HepG2 (cell line): ENCODE data around the gene FAM156B. TPM values are rescaled to one million over a fixed set of nuclear protein-coding genes. Genes with fewer than 3 reads are reported as not detected.
A peak's percentile ranks its signal among the peaks of the same experiment; 100 is the strongest.
"Not testable (repeated sequence)": the region's sequence is repeated elsewhere in the genome, so short reads cannot be mapped to it uniquely, and the experiment has no call there.

Source experiments
- ATAC-seq: fragments of 200-7000 bp; cut with Tn5 transposase; 3 replicates; pipeline ENCODE4 v1.9.1; 2020; ENCODE audit warnings: mild to moderate bottlenecking, moderate library complexity
- BruUV-seq: library from RNA; stranded (reverse); fragments of 400-500 nt; replicated peaks from 2 replicates; lab custom pipeline; 2021; lab: Mats Ljungman, UMichigan
- CTCF ChIA-PET: fragments of 300-600 bp; formaldehyde crosslinking; extraction: SDS; loops from one replicate; lab custom pipeline; 2021; ENCODE audit warnings: low total read pairs, inconsistent platforms, low intra/inter-chr PET ratio; lab: Yijun Ruan, JAX
- POLR2A ChIA-PET: fragments of 350-600 bp; sonication (Branson Sonifier 250); formaldehyde crosslinking; loops from one replicate; lab custom pipeline; 2020; ENCODE audit warnings: antibody characterized with exemption, inconsistent platforms; lab: Yijun Ruan, JAX
- DNase-seq: peaks from one replicate; pipeline ENCODE4 v3.0.0-alpha.2; 2015; ENCODE audit warnings: low spot score
- FAIRE-seq: peaks from 3 replicates; lab custom pipeline; 2011; peaks lifted over from hg19 to GRCh38; lab: Jason Lieb, UNC
- H2AFZ ChIP-seq: one replicate; pipeline ENCODE4 v1.6.1; 2011; ENCODE audit warnings: low read length, inconsistent platforms
- H3K27ac ChIP-seq: fragments of 300-600 bp; 3 replicates; pipeline ENCODE4 v1.8.0; 2011; ENCODE audit warnings: mixed run types, mild to moderate bottlenecking, mixed read lengths, low read length, inconsistent platforms; ENCODE audit not compliant: insufficient read depth; ENCODE audit errors: extremely low read length
- H3K27me3 ChIP-seq, 2 experiments: fragments of 200-600 bp in 1 of 2; 2 replicates in 1 of 2; 3 replicates in 1 of 2; pipeline versions ENCODE4 v1.6.0 to v1.8.0; 2011; ENCODE audit warnings: low read length in 2 of 2, mild to moderate bottlenecking in 2 of 2, moderate library complexity in 2 of 2, inconsistent platforms in 1 of 2; ENCODE audit not compliant: insufficient read depth in 2 of 2, control insufficient read depth in 1 of 2
- H3K36me3 ChIP-seq, 2 experiments: fragments of 200-600 bp in 1 of 2; replicated peaks in 1 of 2; 2 replicates in 1 of 2; 3 replicates in 1 of 2; pipeline versions ENCODE4 v1.5.1 to v1.8.0; 2011; ENCODE audit warnings: low read length in 2 of 2, inconsistent platforms in 1 of 2; ENCODE audit not compliant: insufficient read depth in 2 of 2, control insufficient read depth in 1 of 2
- H3K4me1 ChIP-seq: 2 replicates; pipeline ENCODE4 v1.5.1; 2012; ENCODE audit warnings: low read length, inconsistent platforms; ENCODE audit not compliant: insufficient read depth
- H3K4me2 ChIP-seq: 2 replicates; pipeline ENCODE4 v1.6.0; 2011; ENCODE audit warnings: low read depth, low read length, inconsistent platforms
- H3K4me3 ChIP-seq, 3 experiments: fragments of 200-600 bp in 1 of 3; sonication (generic), shearing (Covaris generic) in 1 of 3; replicated peaks in 1 of 3; 2 replicates each; pipeline ENCODE4 v1.5.1; 2011 to 2016; ENCODE audit warnings: low read length in 3 of 3, inconsistent platforms in 2 of 3, low read depth in 2 of 3, mild to moderate bottlenecking in 2 of 3, control low read depth in 1 of 3, mixed read lengths in 1 of 3; ENCODE audit not compliant: insufficient read depth in 1 of 3
- H3K79me2 ChIP-seq: one replicate; pipeline ENCODE4 v1.6.1; 2011; ENCODE audit warnings: low read length, inconsistent platforms; ENCODE audit not compliant: insufficient read depth
- H3K9ac ChIP-seq: 2 replicates; pipeline ENCODE4 v1.6.0; 2011; ENCODE audit warnings: mild to moderate bottlenecking, low read depth, low read length, inconsistent platforms; ENCODE audit not compliant: insufficient read depth
- H3K9me3 ChIP-seq: 2 replicates; pipeline ENCODE4 v1.5.1; 2012; ENCODE audit warnings: mild to moderate bottlenecking, low read length
- H4K20me1 ChIP-seq: 2 replicates; pipeline ENCODE4 v1.6.0; 2011; ENCODE audit warnings: inconsistent platforms, mild to moderate bottlenecking, low read length, moderate library complexity; ENCODE audit not compliant: insufficient read depth
- ZHX2 ChIP-seq, 2 experiments: sonication (generic) in 1 of 2; formaldehyde crosslinking in 1 of 2; IDR thresholded peaks; 2 replicates each; pipeline versions ENCODE4 v1.6.1 to v1.9.0; 2014 to 2022; ENCODE audit warnings: antibody characterized with exemption in 1 of 2, borderline replicate concordance in 1 of 2, inconsistent platforms in 1 of 2, low read depth in 1 of 2, missing genetic modification reagents in 1 of 2
- WGBS: methylation state at CpG from one replicate; pipeline ENCODE4 v1.1.6; 2017; ENCODE audit warnings: low lambda C conversion rate; 5-methylcytosine and 5-hydroxymethylcytosine counted together
- in situ Hi-C: cut with HindIII; loops from 2 replicates; pipeline ENCODE4 v1.10.0; 2017; ENCODE audit warnings: low pct_unique_long_range_greater_than_20kb; ENCODE audit not compliant: extremely low pct_ligation_motif_present
- intact Hi-C: fragments of 100-400 bp; cut with micrococcal nuclease; formaldehyde crosslinking; loops from one replicate; pipeline ENCODE4 v1.10.0; 2022; ENCODE audit not compliant: unreplicated experiment
- polyA plus RNA-seq, 8 experiments: library from polyadenylated mRNA; depleted of rRNA in 3 of 8; stranded (reverse) in 7 of 8; unstranded in 1 of 8; fragments of >200 nt; fragmentation: Illumina TruSeq in 4 of 8; extraction: Trizol in 4 of 8; gene quantifications; 2 replicates each; pipeline versions ENCODE4 v1.2.1 to v1.2.3, GENCODE V29; 2011 to 2016; ENCODE audit warnings: low read depth in 4 of 8, missing spikeins in 1 of 8, mixed read lengths in 1 of 8; ENCODE audit not compliant: insufficient read depth in 1 of 8
- total RNA-seq, 5 experiments: library from RNA; depleted of rRNA; stranded (reverse); fragments of >200 nt; fragmentation: Illumina TruSeq; extraction: Trizol; gene quantifications; 2 replicates each; pipeline ENCODE4 v1.2.3, GENCODE V29; 2016; ENCODE audit warnings: low read depth in 1 of 5
- TF ChIP-seq, protein P1 (sequence below): sonication (generic); formaldehyde crosslinking; IDR thresholded peaks from 2 replicates; pipeline ENCODE4 v1.8.0; 2022; ENCODE audit warnings: mild to moderate bottlenecking, missing genetic modification reagents, moderate library complexity

The FAM156B gene
- total and polyA plus RNA-seq, 2 of the 13 experiments (the other 11 are each of a cell fraction or from before 2014, with no cell fraction given): 7.8 to 82.1 TPM

GRCh38 chrX:52874661-52875060, 22.5 kb upstream of the FAM156B start (continued):
- TF ChIP-seq ZHX2 (IDR thresholded peaks at IDR 0.05; ENCODE audit: low read depth) (no peak), ZHX2 (CRISPR knock-in tag; IDR thresholded peaks at IDR 0.05; ENCODE audit: borderline replicate concordance) (no peak)
- TF ChIP-seq, protein P1, sequence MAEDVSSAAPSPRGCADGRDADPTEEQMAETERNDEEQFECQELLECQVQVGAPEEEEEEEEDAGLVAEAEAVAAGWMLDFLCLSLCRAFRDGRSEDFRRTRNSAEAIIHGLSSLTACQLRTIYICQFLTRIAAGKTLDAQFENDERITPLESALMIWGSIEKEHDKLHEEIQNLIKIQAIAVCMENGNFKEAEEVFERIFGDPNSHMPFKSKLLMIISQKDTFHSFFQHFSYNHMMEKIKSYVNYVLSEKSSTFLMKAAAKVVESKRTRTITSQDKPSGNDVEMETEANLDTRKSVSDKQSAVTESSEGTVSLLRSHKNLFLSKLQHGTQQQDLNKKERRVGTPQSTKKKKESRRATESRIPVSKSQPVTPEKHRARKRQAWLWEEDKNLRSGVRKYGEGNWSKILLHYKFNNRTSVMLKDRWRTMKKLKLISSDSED (CRISPR knock-in tag): no peak

DNA sequence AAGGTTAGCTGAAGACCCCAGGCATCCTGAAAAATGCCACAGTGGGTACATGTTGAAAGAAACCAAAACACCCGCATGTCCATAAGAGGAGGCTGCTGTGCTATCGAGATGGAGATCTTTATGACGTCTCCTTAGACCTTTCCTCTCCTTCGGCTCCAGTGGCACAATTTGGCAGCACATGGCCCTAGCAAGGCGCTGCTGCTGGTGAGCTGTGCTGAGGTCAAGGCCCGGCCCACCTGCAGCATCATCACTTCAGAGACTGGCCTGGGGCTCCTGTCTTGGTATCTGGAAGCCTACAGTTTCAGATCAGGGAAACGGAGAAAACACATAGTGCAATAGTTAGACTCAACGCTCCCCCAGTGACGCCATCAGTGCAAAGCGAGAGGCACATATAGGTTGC, 21.7 kb upstream of the FAM156B start:
- FAIRE-seq: not testable (repeated sequence)

DNA sequence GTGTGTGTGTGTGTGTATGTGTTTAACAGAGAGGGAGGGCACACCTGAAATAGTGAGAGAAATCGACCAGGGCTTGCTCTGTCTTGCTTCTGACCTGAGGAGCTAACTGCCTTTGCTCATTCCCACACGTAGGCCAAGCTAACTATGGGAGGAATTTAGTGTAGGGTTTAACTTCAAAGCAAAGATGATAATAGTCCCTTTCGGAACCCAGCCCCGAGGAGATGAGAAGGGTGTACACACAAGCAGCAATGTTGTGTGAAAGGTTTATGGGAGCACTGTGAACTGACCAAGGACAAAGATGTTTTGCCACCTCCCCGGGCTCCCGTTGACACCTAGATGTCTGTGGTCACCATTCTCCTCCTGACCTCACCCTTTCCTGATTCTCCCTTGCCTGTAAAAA, 20.7 kb upstream of the FAM156B start:
- H3K9ac ChIP-seq, H3K9me3 ChIP-seq, ATAC-seq, H3K27ac ChIP-seq, H3K4me2 ChIP-seq, DNase-seq, H3K79me2 ChIP-seq, H4K20me1 ChIP-seq, H3K4me3 ChIP-seq, BruUV-seq, POLR2A ChIA-PET, H3K36me3 ChIP-seq, in situ Hi-C loops, H3K27me3 ChIP-seq, H2AFZ ChIP-seq, H3K4me1 ChIP-seq, CTCF ChIA-PET, intact Hi-C loops: not testable (repeated sequence)
- FAIRE-seq: peak; percentile 93
- WGBS: 5% methylated on average over 4 of the region's 6 CpGs

More for the DNA sequence above, 21.7 kb upstream of the FAM156B start:
- in situ Hi-C loops, CTCF ChIA-PET, H3K4me2 ChIP-seq, POLR2A ChIA-PET, H3K27ac ChIP-seq, H3K9ac ChIP-seq, H3K36me3 ChIP-seq, DNase-seq, H3K27me3 ChIP-seq, intact Hi-C loops, H3K4me1 ChIP-seq, BruUV-seq, H3K4me3 ChIP-seq, H3K79me2 ChIP-seq, ATAC-seq, H4K20me1 ChIP-seq, H3K9me3 ChIP-seq, H2AFZ ChIP-seq: not testable (repeated sequence)
- 17% methylated on average over 3 of the region's 10 CpGs for WGBS
